ENCODE data around the gene C6orf132. TPM values are rescaled to one million over a fixed set of nuclear protein-coding genes. Genes with fewer than 3 reads are reported as not detected.

C6orf132 gene
- total RNA-seq, 2 donors from 2014 or later = 35.1 to 42.3 TPM

GRCh38 chr6:42182101-42182500, 39.7 kb upstream of the C6orf132 start:
- H3K36me3 ChIP-seq = no peaks in the 10 kb centered on the region
- H3K4me1 ChIP-seq = no peaks in the 10 kb centered on the region
- no peaks in the 10 kb centered on the region for H3K27me3 ChIP-seq
- no peaks in the 10 kb centered on the region for H3K9me3 ChIP-seq
- no peak overlapping the region for H3K27ac ChIP-seq
- peak; percentile 24 for DNase-seq
- no peak overlapping the region for H3K4me3 ChIP-seq
- H3K9ac ChIP-seq (ENCODE audit: low read depth in 2 of 2, low read length in 2 of 2) = no peak overlapping the region
- TF ChIP-seq CTCF (IDR thresholded peaks at IDR 0.05) = no peak
- intact Hi-C loops (cut with DNase I) = no loop called here

- no peak overlapping the region for H3K27ac ChIP-seq
- TF ChIP-seq CTCF (IDR thresholded peaks at IDR 0.05) = no peak
- H3K36me3 ChIP-seq = no peaks in the 10 kb centered on the region
- intact Hi-C loops (cut with DNase I) = no loop called here
- no peak for DNase-seq
- H3K4me3 ChIP-seq = no peak overlapping the region
- no peaks in the 10 kb centered on the region for H3K27me3 ChIP-seq
- H3K4me1 ChIP-seq = no peaks in the 10 kb centered on the region
- no peaks in the 10 kb centered on the region for H3K9me3 ChIP-seq
- no peak overlapping the region for H3K9ac ChIP-seq (ENCODE audit: low read depth in 2 of 2, low read length in 2 of 2)
Measured at GRCh38 chr6:42179945-42180313, 37.5 kb upstream of the C6orf132 start.

- H3K9ac ChIP-seq (ENCODE audit: low read depth in 2 of 2, low read length in 2 of 2) = no peak overlapping the region
- TF ChIP-seq CTCF (IDR thresholded peaks at IDR 0.05) = no peak
- DNase-seq = no peak
- intact Hi-C loops (cut with DNase I) = no loop called here
- no peak overlapping the region for H3K4me3 ChIP-seq
- H3K27me3 ChIP-seq = no peaks in the 10 kb centered on the region
- H3K27ac ChIP-seq = no peak overlapping the region
- no peaks in the 10 kb centered on the region for H3K4me1 ChIP-seq
- no peaks in the 10 kb centered on the region for H3K36me3 ChIP-seq
- H3K9me3 ChIP-seq = no peaks in the 10 kb centered on the region
Measured at GRCh38 chr6:42179261-42179944, 37.0 kb upstream of the C6orf132 start.

- Histone ChIP-seq H3K9ac (ENCODE audit: low read depth in 2 of 2, low read length in 2 of 2) (no peak overlapping the region), H3K9me3 (no peaks in the 10 kb centered on the region), H3K4me3 (no peak overlapping the region), H3K27ac (no peak overlapping the region), H3K36me3 (no peaks in the 10 kb centered on the region), H3K4me1 (no peaks in the 10 kb centered on the region), H3K27me3 (no peaks in the 10 kb centered on the region)
- DNase-seq = no peak
- no peak for TF ChIP-seq CTCF (IDR thresholded peaks at IDR 0.05)
- intact Hi-C loops (cut with DNase I) = no loop called here
Measured at GRCh38 chr6:42177514-42178364, 35.3 kb upstream of the C6orf132 start.

- Histone ChIP-seq H3K36me3 (no peaks in the 10 kb centered on the region), H3K9ac (ENCODE audit: low read depth in 2 of 2, low read length in 2 of 2) (no peak overlapping the region), H3K9me3 (no peaks in the 10 kb centered on the region), H3K27me3 (no peaks in the 10 kb centered on the region), H3K4me1 (no peaks in the 10 kb centered on the region), H3K4me3 (no peak overlapping the region), H3K27ac (no peak overlapping the region)
- no peak for DNase-seq
- intact Hi-C loops (cut with DNase I) = no loop called here
- no peak for TF ChIP-seq CTCF (IDR thresholded peaks at IDR 0.05)
Measured at GRCh38 chr6:42176981-42177380, 34.6 kb upstream of the C6orf132 start.

All from colonic mucosa (tissue), 4 donors.